DMS153 treated with DMSO at 0.1 percent for 48 hours (cell line): ENCODE measurements around the gene ANKS1B.
"Not testable (repeated sequence)": the region's sequence is repeated elsewhere in the genome, so short reads cannot be mapped to it uniquely, and the experiment has no call there.

Experiments
- DNase-seq: peaks from one replicate; lab custom pipeline; 2025; ENCODE audit not compliant: unreplicated experiment; lab: John Stamatoyannopoulos, UW

Gene ANKS1B

GRCh38 chr12:99707883-99708282 lies 276.9 kb downstream of the ANKS1B start:
- no peak for DNase-seq

GRCh38 chr12:99706736-99707473 lies 277.8 kb downstream of the ANKS1B start:
- no peak for DNase-seq

- no peak for DNase-seq
Observed at GRCh38 chr12:99704458-99704857, 280.3 kb downstream of the ANKS1B start.

- DNase-seq: no peak
Observed at GRCh38 chr12:99704036-99704435, 280.7 kb downstream of the ANKS1B start.

- DNase-seq: no peak
Observed at GRCh38 chr12:99700032-99700431, 284.7 kb downstream of the ANKS1B start.

GRCh38 chr12:99695050-99695449 lies 289.7 kb downstream of the ANKS1B start:
- no peak for DNase-seq

- DNase-seq: no peak
Observed at GRCh38 chr12:99686142-99686541, 298.6 kb downstream of the ANKS1B start.

GRCh38 chr12:99680276-99680675 lies 304.5 kb downstream of the ANKS1B start:
- no peak for DNase-seq

GRCh38 chr12:99670635-99671034 lies 314.1 kb downstream of the ANKS1B start:
- DNase-seq: no peak

GRCh38 chr12:99658671-99659349 lies 325.9 kb downstream of the ANKS1B start:
- DNase-seq: no peak

GRCh38 chr12:99649551-99649950 lies 335.2 kb downstream of the ANKS1B start:
- DNase-seq: no peak

- no peak for DNase-seq
Observed at GRCh38 chr12:99648183-99648582, 336.6 kb downstream of the ANKS1B start.

GRCh38 chr12:99647453-99647852 lies 337.3 kb downstream of the ANKS1B start, which contains the start of gene GARIN6:
GARIN6 (plus strand) TSS chr12:99647753; CDS start chr12:99648175, 422 bp downstream.
- DNase-seq: no peak

GRCh38 chr12:99644629-99645028 lies 340.1 kb downstream of the ANKS1B start:
- DNase-seq: no peak

GRCh38 chr12:99627459-99627858 lies 357.3 kb downstream of the ANKS1B start:
- DNase-seq: no peak

GRCh38 chr12:99624591-99624990 lies 360.1 kb downstream of the ANKS1B start:
- not testable (repeated sequence) for DNase-seq

- no peak for DNase-seq
Observed at GRCh38 chr12:99620159-99620479, 364.6 kb downstream of the ANKS1B start.

- no peak for DNase-seq
Observed at GRCh38 chr12:99619389-99620158, 365.2 kb downstream of the ANKS1B start.

GRCh38 chr12:99618657-99619056 lies 366.1 kb downstream of the ANKS1B start:
- DNase-seq: no peak

GRCh38 chr12:99611599-99611998 lies 373.1 kb downstream of the ANKS1B start:
- no peak for DNase-seq

- DNase-seq: no peak
Observed at GRCh38 chr12:99611117-99611516, 373.6 kb downstream of the ANKS1B start.
